ENCODE results near the gene MLLT6.

MLLT6 gene

DNA sequence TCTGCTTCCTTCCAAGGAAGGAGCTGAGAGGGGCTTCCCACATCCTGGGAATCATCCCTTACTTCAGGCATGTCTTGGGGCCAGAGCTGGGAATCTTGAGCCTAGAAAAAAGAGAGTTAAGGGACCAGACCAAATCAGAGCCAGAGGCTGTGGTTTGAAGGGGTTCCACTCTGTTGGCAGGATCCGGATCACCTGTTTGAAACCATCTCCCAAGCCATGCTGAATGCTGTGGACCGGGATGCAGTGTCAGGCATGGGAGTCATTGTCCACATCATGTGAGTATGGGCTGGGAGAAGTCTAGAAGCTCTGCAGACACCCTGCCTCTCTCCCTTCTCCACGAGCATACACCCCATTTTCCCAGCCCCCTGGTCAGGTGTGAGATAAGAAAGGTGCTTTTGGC lies 57.2 kb downstream of the MLLT6 start:
- DNase-seq (ENCODE audit: low read depth in 2 of 2) = no peak

DNA sequence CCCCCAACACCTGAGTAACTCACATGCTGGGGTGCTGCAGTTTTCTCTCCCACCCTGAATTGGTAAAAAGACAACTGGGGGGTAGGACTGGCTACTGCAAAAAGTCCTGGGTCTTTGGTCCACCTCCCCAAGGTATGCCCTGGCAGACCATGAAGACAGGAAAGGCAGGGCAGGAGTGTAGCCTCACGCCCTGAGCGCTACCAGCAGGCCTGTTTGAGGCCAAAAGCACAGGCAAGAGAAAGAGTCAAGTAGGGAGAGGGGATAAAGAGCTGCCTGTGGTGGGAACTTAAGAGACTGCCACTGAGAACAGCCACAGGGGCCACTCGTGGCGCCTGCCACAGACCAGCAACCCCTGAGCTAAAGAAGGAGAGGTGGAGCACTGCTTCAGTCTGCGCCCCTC lies 61.3 kb downstream of the MLLT6 start:
- DNase-seq (ENCODE audit: low read depth in 2 of 2) = no peak

DNA sequence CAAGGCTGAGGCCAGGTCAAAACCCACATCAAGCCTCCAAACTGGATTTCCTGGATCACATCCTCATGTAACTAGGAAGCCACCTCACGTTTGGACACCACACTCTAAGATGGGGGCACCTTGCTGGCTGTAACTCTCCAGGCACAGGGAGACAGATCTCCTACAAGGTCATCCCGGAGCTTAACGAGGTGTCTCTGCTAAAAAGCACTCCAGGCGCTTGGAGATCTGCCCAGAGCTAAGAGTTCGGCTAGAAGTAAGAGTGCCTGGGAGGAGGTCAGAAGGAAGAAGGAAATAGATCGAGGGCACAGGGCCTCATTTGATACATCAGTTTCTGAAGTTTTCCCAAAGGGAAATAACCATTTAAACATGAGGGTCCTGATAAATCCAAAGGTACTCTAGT lies 63.3 kb downstream of the MLLT6 start:
- DNase-seq (ENCODE audit: low read depth in 2 of 2) = no peak

DNA sequence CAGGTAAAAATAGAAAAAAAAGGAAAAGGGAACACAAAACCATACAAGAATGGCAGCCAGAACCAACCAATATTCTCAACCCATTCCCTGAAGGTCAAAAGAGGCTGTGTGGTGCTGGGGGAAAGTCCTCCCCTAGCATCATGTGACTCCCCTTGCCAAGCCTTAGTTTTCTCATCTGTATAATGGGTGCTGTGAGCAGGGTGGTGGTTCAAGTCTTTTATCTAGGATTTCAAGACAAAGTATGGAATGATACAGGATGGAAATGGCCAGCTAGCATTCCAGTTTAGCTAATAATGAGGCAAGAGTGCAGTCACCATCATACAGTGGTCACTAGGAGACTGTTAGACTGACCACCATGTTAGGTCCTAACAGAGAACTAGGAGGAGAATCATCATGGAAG lies 68.2 kb downstream of the MLLT6 start:
- no peak for DNase-seq (ENCODE audit: low read depth in 2 of 2)

DNA sequence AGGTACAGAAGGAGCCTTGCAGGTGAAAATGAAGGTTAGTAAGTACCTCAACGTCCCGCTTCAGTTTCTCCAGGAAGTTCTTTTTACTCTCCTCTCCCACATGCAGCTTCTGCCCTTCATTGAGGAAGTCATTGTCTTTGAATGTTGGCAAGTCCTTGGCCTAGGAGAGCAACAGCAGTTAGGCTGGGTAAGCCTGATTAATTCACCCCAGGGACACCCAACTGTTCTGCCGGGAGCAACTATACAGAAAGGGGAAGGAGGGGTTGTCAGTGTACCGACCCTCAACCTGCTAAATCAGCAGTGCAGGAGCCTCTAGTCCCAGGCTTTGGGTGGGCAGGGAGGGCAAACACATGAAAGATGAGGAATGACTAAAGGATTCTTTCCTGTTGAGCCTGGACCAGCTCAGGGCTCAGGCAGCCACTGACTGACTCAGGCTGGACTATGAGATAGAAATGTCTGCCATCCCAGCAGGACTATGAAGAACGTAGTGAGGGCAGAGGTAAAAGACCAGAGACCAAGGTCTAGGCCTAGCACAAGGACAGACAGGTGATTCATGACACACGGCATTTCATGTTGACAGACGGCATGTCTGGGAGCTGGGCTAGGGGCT lies 72.7 kb downstream of the MLLT6 start:
- DNase-seq (ENCODE audit: low read depth in 2 of 2) = no peak

Measured in stimulated activated CD4-positive, alpha-beta T cell treated with anti-CD3 and anti-CD28 coated beads, Interleukin-1b, Interleukin-23, amount 100 ng/mL, for 1 hour (primary cell).